ENCODE results near the gene GTF2F2.

GTF2F2 gene

GRCh38 chr13:45282994-45283393 is 162.7 kb downstream of the GTF2F2 start:
- in situ Hi-C loops (cut with HindIII; ENCODE audit: low sequenced_read_pairs) = no loop called here
- TF ChIP-seq, protein P1, sequence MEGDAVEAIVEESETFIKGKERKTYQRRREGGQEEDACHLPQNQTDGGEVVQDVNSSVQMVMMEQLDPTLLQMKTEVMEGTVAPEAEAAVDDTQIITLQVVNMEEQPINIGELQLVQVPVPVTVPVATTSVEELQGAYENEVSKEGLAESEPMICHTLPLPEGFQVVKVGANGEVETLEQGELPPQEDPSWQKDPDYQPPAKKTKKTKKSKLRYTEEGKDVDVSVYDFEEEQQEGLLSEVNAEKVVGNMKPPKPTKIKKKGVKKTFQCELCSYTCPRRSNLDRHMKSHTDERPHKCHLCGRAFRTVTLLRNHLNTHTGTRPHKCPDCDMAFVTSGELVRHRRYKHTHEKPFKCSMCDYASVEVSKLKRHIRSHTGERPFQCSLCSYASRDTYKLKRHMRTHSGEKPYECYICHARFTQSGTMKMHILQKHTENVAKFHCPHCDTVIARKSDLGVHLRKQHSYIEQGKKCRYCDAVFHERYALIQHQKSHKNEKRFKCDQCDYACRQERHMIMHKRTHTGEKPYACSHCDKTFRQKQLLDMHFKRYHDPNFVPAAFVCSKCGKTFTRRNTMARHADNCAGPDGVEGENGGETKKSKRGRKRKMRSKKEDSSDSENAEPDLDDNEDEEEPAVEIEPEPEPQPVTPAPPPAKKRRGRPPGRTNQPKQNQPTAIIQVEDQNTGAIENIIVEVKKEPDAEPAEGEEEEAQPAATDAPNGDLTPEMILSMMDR (IDR thresholded peaks at IDR 0.05; ENCODE audit: low read depth, low read length) = no peak
- no peak overlapping the region for H3K4me3 ChIP-seq (ENCODE audit: low read depth, low read length)
- DNase-seq (ENCODE audit: low read depth, low spot score) = no peak

GRCh38 chr13:45289936-45290563 is 169.7 kb downstream of the GTF2F2 start:
- no peak overlapping the region for H3K4me3 ChIP-seq (ENCODE audit: low read depth, low read length)
- no peak for DNase-seq (ENCODE audit: low read depth, low spot score)
- in situ Hi-C loops (cut with HindIII; ENCODE audit: low sequenced_read_pairs) = no loop called here
- TF ChIP-seq, protein P1 (IDR thresholded peaks at IDR 0.05; ENCODE audit: low read depth, low read length) = no peak

DNA sequence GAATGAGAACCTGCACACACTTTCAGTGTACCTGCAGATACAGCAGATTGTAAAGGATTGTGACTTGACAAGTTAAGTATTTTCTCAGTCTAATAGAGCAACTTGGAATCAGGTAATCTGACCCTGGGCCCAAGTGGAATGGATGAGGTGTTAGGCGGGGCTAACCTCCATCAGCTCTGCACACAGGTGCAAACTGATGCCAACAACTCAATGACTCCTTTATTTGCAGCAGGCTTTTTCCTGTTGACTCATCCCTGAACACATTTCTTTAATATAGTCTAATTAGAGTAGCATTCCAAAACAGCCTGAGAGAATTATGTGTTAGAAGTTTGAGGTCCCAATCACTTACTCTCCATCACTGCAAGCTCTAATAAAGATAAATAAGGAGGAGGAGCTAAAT is 171.9 kb downstream of the GTF2F2 start:
- DNase-seq (ENCODE audit: low read depth, low spot score) = no peak
- H3K4me3 ChIP-seq (ENCODE audit: low read depth, low read length) = no peak overlapping the region
- TF ChIP-seq, protein P1 (IDR thresholded peaks at IDR 0.05; ENCODE audit: low read depth, low read length) = no peak
- in situ Hi-C loops (cut with HindIII; ENCODE audit: low sequenced_read_pairs) = no loop called here

GRCh38 chr13:45295536-45295935 is 175.2 kb downstream of the GTF2F2 start:
- in situ Hi-C loops (cut with HindIII; ENCODE audit: low sequenced_read_pairs) = no loop called here
- TF ChIP-seq, protein P1 (IDR thresholded peaks at IDR 0.05; ENCODE audit: low read depth, low read length) = no peak

DNA sequence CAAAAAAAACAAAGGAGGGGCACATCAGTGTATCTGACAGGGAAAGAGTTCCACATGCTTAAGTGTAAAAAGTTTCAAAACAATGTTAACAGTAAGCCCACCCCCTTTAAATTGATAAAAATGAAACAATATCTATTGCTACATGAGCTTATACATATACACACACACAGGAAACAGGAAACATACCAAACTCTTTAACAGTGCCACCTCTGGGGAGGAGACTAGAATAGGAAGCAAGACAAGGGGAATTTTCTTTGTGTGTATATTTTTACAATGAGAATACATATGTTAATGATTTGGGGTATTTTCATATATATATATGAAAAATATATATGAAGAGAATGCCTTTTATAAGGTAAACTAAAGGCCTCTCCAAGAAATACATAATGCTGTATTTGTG is 175.9 kb downstream of the GTF2F2 start:
- in situ Hi-C loops (cut with HindIII; ENCODE audit: low sequenced_read_pairs) = no loop called here
- TF ChIP-seq, protein P1 (IDR thresholded peaks at IDR 0.05; ENCODE audit: low read depth, low read length) = no peak
- no peak for DNase-seq (ENCODE audit: low read depth, low spot score)
- no peak overlapping the region for H3K4me3 ChIP-seq (ENCODE audit: low read depth, low read length)

More at GRCh38 chr13:45295536-45295935, 175.2 kb downstream of the GTF2F2 start:
- DNase-seq (ENCODE audit: low read depth, low spot score) = peak; percentile 45
- no peak overlapping the region for H3K4me3 ChIP-seq (ENCODE audit: low read depth, low read length)

- H3K4me3 ChIP-seq (ENCODE audit: low read depth, low read length) = no peak overlapping the region
- no peak for DNase-seq (ENCODE audit: low read depth, low spot score)
- TF ChIP-seq, protein P1 (IDR thresholded peaks at IDR 0.05; ENCODE audit: low read depth, low read length) = no peak
- in situ Hi-C loops (cut with HindIII; ENCODE audit: low sequenced_read_pairs) = no loop called here
These were observed 177.3 kb downstream of the GTF2F2 start for GRCh38 chr13:45297456-45298205.
